NCI-H460 (cell line): Measurements from ENCODE around the gene CNOT2. TPM values are rescaled to one million over a fixed set of nuclear protein-coding genes. Genes with fewer than 3 reads are reported as not detected.

Experiments
- DNase-seq: peaks from one replicate; pipeline ENCODE4 v3.0.0-alpha.2; 2016; ENCODE audit warnings: low read depth; ENCODE audit errors: extremely low read depth
- total RNA-seq: library from RNA; depleted of rRNA; stranded (reverse); fragments of >200 nt; shearing (Covaris generic); gene quantifications from 2 replicates; pipeline ENCODE4 v1.2.3, GENCODE V29; 2014

CNOT2 gene
- total RNA-seq, 1 experiment from 2014 or later, result 127 TPM

DNA sequence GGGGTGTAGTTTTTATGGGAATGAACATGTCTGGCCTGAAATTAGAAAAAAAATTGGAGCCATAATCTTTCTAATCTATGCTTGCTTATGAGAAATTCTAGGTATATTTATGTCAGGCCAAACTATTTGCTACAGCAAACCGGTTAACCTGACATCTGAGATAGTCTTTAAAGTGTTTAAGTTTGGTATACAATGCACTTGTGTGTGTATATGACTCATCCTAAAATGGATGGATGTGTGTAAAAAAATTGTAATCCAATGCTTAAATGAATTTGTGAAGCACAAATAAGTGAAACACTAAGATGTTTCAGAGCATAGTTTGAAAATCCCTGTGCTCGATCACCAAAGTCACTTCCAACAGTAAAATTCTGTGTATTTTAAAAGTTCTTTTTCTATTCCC lies 6.7 kb downstream of the CNOT2 start:
- no peak for DNase-seq

DNA sequence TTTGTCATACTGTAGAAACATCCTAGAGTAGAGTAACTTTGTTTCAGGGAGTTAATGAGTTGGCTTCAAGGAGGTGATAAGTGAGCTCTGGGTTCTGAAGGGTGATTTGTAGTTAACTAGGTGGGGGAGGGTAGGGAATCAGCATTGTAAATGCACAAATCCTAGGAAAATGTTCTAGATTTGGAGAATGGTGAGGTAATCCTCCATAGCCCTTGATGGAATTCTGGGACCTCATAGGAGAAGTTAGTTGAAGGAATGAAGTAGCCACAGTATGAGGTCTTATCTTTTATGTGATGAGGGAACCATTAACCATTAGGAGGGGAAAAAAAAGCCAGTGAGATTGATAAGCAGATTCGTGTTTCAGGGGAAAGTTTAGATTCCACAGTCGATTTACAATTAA lies 8.0 kb downstream of the CNOT2 start:
- no peak for DNase-seq

DNA sequence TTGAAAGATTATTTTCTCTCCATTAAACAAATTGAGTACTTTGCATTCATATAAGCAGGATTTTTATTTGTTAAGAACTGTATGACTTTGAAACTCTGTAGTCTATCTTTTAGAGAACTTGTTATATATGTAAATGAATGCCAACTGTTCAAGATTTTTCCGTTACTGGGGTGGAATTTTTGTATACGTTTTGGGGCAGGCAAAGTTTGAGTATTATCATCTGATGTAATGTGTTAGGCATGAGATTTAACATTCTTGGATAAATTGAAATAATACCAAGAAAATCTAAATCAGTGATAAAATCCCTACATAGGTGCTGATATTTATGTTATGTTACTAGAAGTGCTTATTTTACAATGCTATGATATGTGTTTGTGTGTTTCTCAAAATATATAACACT lies 8.4 kb downstream of the CNOT2 start:
- no peak for DNase-seq

DNA sequence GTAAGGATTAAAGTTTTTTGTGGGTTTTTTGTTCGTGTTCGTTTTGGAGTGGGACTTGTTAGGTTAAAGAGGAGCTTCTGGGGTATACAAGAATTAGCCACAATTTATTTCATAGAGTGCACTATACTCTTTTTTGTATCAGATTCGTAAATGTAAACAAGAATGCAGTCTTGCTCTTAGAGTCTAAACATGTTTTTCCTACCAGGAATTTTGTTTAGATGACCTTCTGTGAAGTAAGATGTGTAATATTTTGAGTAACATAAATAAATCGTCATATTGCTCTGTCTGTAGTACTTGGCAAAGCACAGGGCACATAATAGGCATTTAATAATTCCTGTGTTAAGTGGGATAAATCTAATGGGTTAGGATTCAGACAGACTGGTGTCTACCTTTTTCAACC lies 9.6 kb downstream of the CNOT2 start:
- DNase-seq, result no peak

DNA sequence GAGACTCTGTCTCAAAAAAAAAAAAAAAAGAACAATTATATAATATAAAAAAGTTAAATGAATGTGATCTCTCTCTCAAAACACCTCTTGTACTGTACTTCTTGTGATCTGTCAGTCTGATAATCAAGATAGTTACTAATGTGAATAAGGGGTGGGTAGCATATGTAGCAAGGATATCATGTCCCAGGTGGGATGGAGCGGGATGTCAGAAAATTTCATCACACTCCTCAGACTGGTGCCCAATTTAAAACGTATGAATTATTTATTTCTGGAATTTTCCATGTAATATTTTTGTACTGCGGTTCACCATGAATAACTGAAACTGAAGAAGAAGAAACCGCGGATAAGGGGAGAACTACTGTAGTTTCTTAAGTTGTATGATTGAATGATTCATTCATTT lies 11.0 kb downstream of the CNOT2 start:
- no peak for DNase-seq

DNA sequence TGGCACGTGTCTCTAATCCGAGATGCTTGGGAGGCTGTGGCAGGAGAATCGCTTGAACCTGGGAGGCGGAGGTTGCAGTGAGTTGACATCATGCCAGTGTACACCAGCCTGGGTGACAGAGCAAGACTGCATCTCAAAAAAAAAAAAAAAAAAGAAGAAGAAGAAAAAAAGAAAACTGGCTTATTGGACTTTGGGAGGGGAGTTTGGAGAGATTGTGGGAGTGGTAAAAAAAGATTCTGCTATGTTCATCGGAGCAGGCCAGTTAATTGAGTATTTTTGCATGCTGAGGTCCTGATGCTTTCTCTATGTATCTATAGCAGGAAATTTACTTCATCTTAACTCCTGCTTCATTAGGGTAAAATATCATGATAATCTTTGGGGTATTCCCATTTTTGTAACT lies 11.6 kb downstream of the CNOT2 start:
- DNase-seq, result no peak

DNA sequence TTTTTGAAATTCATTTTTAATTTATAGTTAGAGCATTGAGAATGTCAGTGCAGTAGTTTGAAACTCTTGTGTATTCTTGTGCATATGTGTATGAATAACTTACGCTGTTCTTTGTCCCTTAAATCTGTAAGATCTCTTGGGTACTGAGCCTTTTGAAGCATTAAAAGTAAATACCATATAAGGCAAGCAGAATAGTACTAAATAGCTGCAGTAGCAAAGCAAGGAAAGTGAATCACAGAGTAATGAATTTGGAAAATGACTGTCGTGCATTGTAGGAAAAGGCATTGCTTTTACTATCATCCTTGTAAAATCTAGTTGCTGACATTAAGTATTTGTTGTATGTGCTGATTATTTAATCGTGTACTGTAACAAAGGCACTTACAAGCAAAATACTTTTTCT lies 12.1 kb downstream of the CNOT2 start:
- no peak for DNase-seq

DNA sequence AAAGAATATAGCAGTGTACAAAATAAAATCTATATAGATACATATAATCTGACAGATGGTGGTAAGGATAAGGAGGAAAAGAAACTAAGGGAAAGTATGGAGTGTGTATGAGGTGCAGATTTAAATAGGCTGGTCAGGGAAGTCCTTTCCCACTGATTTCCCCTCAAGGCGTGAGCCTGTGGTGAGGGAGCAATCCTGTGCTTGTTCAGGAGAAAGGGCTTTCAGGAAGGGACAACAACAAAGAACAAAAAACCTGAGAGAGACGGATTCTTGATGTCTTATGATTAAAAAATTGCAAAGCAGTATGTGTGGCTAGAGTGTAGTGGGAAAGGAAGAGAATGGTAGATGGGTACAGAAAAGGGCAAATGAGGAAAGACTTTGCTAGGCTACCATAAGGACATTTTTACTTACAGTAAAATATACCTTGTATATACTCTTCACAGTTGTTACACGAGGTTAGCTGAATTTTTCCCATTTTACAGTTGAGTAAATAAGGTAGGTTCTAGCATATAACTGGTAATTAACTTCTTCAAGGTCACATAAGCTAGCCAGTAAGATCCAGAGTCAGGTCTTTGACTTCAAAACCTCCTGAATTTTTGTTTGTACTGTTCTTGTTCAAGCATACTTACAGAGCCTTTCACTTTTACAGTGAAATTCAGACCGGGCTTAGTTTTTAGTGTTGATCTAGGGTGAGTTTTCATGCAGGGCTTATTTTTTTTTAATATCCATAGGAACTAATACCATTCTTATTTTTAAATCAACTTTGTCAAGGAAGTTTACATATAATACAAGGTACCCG lies 15.6 kb downstream of the CNOT2 start:
- DNase-seq, result no peak

DNA sequence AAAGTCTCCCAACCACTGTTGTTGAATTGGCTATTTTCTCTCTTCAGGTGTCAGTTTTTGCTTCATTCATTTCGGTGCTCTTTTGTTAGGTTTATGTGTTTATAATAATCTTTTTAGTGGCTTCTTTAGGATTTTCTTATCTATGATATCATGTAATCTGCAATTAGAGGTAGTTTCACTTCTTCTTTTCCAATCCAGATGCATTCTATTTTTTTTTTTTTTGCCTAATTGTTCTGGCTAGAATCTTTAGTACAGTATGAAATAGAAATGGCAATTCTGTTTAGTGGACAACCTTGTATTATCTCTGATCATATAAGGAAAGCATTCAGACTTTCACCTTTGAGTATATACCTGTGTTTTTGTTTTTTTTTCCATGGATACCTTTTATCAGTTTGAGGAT lies 17.4 kb downstream of the CNOT2 start:
- DNase-seq, result no peak

DNA sequence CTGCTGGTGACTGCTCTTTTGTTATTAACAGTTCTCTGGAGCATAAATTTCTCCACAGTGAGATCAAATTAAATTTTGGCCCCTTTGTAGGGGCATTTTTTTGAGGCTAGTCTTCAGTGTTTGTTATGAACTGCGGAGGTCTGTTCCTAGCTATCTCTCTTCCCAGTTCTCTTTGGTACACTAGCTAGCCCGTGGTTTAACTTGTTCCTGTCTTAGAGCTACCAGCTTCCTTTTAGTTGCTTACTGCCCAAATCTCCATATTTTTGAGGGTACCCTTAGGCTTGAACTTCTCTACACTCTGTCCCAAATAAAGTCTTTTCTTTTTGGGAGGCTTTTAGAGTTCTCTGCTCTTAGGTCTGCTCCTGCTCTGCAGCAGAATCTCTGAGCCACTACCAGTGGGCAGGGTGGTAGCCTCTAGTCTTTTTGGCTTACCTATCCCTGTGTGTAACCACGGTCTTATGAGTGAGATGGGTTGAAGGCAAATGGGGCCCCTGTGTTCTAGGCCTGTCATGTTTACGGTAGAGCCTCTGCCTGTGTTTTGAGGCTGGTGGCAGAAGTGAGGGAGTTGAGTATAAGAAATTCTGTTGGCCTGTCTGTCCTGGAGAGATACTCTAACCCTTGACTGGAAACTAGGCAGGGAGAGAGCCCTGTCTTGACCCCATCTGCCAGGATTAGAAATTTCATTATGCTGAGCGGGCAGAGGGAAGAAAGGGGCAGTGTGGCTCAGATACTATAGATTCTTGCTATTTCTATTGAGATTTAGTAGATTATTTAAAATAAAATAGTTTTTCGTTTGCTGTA lies 21.0 kb downstream of the CNOT2 start:
- no peak for DNase-seq

DNA sequence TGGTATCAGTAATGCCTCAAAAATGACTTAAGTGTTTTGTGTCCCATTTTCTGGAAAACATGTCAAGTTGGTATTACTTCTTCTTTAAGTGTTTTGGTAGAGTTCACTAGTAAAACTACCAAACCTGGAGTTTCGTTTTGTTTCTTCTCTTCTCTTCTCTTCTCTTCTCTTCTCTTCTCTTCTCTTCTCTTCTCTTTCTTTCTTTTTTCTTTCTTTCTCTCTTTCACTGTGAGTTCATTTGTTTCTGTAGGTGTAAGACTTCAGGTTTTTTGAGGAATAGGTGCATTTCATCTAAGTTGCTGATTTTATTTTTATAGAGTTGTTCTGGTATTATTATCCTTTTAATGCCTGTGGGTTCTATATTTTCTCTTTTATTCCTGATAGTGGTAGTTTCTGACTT lies 21.9 kb downstream of the CNOT2 start:
- DNase-seq, result no peak

DNA sequence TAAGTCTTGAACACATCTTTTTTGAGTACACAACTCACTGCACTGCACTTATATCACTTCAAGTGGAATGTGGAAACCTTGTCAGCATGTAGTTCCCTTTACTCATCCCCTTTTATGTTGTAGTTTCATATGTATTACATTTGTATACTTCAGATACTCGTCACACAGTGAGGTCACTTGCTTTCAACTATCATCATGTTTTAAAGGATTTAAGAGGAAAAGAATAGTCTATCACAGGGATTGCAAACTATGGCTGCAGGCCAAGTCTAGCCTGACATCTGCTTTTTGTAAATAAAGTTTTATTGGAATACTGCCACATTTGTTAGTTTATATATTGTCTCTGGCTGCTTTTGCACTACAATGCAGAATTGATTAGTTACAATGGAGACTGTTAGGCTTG lies 24.3 kb downstream of the CNOT2 start:
- DNase-seq, result no peak

DNA sequence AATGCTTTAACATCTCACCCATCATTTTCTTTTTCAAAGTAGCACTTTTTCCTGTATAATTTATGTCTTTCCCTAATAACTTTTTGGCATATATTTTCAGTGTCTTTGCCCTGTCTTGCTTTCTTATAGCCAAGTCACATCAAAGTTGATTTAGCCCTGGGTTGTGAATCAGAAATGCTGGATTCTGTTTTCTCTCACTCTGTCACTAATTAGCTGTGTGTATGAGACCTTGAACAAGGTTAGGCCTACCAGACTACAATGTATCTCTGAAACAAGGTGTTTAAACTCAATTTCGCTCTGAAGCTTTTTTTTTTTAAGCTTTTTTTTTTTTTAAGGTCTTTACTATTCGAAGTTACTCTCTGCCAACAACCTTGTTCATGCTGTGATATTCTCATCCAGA lies 25.7 kb downstream of the CNOT2 start:
- DNase-seq, result no peak

DNA sequence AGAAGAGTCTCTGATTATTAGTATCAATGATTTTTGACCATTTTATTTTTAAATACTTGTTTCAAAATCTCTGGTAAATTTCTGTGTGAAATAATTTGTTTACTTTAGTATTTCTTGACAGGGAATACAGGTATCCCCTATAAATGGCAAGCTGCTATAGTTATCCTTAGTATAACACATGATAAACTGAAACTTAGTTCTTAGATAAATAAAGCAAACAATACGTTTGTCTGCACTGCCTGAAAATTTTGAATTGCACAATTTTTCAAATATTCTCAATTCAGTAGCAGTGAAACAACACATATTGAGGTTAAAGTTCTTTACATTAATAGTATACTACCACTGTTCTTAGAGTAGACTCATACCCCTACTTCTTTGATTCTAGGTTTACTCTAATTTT lies 26.9 kb downstream of the CNOT2 start:
- no peak for DNase-seq

DNA sequence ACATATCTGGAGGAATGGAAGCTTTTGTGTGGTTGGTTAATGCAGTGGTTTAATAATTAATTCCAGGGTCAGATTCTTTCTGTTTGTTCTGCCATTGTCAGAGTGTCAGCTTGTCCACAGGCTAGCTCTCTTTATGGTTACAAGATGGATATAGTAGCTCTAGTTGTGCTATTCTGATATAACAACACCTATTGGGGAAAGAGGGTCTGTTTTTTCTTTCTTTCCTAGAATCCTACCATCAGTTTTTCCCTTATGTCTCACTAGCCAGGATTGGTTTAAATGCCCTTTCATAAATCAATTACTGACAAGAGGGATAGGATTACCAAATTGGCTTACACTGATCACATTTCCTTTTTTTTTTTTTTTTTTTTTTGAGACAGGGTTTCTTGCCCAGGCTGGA lies 27.8 kb downstream of the CNOT2 start:
- no peak for DNase-seq

DNA sequence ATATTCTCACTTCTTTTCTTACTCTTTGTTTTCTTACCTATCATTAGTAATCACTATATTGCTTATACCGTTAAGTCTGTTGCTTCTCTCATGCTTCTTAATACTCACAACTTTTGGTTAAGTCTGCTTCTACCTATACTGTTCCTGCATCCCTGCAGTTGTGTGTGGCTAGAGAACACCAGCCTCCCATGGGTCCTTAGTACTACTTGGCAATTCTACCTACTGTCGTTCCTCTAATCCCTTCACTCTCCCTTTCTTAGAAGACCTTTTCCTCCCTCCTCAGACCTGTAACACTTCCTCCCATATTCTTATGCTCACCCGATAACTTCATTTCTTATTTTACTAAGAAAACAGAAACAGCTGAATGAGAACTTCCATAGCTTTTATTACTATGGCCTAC lies 29.3 kb downstream of the CNOT2 start:
- no peak for DNase-seq

DNA sequence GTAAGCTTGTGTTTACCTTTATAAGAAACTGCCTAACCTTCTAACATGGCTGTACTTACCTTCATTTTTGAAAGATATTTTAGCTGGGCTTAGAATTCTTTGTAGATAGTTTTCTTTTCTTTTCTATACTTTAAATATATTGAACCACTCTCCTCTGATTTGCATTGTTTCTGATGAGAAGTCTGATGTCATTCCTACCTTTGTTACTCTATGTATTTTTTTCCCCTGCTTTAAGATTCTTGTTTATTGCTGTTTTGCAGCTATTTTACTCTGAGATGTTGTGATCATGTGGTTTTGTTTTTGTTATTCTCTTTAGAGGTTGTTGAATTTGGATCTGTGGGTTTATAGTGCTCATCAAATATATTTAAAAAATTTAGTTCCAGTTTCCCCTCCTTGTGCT lies 31.8 kb downstream of the CNOT2 start:
- DNase-seq, result no peak

DNA sequence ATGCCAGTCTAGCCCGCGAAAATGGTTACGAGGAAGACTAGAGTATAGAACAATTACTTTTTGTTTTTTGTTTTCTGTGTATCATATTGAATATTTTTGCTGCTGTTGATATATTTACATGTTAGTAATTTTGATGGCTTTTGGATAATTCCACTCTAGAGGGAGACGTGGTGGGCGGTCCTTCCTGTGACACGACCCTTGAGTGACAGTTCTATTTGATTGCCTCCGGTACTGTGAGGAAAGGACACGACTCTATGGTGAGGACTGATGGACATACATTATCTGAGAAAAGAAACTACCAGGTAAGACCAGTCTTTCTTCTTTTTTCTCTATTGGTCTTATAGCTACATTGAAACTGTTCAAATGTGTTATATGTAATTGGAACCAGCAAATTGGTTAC lies 34.7 kb downstream of the CNOT2 start:
- DNase-seq, result no peak

DNA sequence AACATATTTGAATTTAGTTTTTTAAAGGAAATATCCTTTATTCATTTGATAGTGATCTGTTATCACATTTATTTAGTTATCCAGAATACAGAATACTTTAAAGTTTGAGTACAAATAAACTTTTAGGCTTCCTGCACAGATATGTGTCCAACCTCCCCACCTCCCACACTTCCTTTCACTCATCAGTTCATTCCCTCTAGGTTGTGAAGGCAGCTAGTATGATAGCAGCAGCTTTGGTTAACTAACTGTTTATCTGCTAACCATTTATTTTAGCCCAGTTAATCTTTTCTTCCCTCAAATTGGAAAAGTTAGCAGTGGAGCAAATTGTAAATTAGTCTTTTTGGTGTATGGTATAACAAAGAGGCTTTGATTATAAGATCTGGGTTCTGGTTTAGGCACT lies 35.7 kb downstream of the CNOT2 start:
- DNase-seq, result no peak

DNA sequence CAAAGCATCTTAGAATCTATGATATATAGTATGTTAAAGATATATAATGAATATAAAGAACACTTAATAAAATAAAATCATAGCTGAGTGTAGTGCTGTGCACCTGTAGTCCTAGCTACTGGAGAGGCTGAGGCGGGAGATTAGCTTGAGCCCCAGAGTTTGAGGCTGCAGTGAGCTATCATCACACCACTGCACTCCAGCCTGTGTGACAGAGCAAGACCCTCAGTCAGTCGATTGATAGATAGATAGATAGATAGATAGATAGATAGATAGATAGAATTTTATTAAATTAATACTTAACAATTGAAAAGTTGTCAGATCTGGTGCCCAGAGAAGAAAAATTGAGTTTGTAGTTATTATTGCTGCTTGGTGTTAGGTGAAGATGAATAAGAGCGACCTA lies 40.0 kb downstream of the CNOT2 start:
- DNase-seq, result no peak

DNA sequence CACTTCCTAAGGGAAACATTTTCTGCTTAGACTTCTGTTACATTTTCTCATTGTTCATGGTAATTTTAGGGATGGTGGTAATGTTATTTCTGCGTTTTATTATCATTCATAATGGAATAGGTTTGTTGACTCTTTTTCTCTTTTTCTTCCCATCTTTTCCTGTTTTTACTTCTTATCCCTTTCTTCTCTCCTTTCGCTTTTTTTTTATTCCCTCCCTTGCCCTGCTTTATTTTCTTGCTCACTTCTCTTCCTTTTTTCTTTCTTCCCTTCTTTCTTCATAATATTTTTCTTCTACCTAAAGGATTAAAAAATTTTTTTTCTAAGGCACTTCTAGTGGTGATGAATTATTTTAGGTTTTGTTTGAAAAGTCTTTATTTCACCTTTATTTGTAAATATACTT lies 45.6 kb downstream of the CNOT2 start:
- DNase-seq, result no peak

DNA sequence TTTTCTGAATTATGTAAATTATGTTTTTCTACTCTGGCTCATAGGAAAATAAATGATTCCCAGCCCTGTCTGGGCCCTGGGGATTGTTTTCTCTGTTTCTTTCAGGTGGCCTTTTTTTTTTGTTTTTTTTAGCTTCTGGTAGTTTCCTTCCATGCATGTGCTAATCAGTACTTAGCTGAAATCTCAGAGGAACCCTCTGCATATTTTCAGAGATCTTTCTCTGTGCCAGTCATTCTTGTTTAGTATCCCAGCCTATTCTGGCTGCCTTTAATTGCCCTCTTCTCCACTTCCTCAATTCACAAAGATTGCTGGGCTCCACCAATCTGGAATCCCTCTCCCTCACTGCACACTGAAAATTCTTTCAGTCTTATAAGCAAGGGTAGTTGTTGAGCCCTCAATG lies 46.9 kb downstream of the CNOT2 start:
- DNase-seq, result no peak
